Measurements from ENCODE around the gene AAMP. TPM values are rescaled to one million over a fixed set of nuclear protein-coding genes. Genes with fewer than 3 reads are reported as not detected.

Gene AAMP
- total and polyA plus RNA-seq, 2 donors from 2014 or later, result 70.1 to 108 TPM

- DNase-seq, result peak in 1 of 5 donors; percentile 51
- H3K9ac ChIP-seq (ENCODE audit: low read length in 3 of 3), result no peak overlapping the region
- H3K4me3 ChIP-seq (ENCODE audit: low read length in 3 of 3), result no peak overlapping the region
- TF ChIP-seq, protein P1, sequence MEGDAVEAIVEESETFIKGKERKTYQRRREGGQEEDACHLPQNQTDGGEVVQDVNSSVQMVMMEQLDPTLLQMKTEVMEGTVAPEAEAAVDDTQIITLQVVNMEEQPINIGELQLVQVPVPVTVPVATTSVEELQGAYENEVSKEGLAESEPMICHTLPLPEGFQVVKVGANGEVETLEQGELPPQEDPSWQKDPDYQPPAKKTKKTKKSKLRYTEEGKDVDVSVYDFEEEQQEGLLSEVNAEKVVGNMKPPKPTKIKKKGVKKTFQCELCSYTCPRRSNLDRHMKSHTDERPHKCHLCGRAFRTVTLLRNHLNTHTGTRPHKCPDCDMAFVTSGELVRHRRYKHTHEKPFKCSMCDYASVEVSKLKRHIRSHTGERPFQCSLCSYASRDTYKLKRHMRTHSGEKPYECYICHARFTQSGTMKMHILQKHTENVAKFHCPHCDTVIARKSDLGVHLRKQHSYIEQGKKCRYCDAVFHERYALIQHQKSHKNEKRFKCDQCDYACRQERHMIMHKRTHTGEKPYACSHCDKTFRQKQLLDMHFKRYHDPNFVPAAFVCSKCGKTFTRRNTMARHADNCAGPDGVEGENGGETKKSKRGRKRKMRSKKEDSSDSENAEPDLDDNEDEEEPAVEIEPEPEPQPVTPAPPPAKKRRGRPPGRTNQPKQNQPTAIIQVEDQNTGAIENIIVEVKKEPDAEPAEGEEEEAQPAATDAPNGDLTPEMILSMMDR (IDR thresholded peaks at IDR 0.05; ENCODE audit: borderline replicate concordance, extremely low read depth, insufficient read depth), result no peak
- H3K27ac ChIP-seq (ENCODE audit: low read depth in 2 of 2, low read length in 2 of 2), result no peak overlapping the region
- intact Hi-C loops (cut with DNase I), result no loop called here
- H3K36me3 ChIP-seq (ENCODE audit: control insufficient read depth in 2 of 3, insufficient read depth in 3 of 3, low read length in 3 of 3), result peaks cover 0 to 39% (median 12%) of the 10 kb centered on the region in 3 donors
- no peaks in the 10 kb centered on the region for H3K27me3 ChIP-seq (ENCODE audit: control insufficient read depth, insufficient read depth, low read length)
- no peaks in the 10 kb centered on the region for H3K9me3 ChIP-seq (ENCODE audit: control insufficient read depth in 2 of 3, insufficient read depth in 1 of 3, low read length in 3 of 3)
- no peak for FAIRE-seq
- peaks cover 0 to 28% (median 15%) of the 10 kb centered on the region in 3 donors for H3K4me1 ChIP-seq (ENCODE audit: control insufficient read depth in 2 of 3, insufficient read depth in 2 of 3, low read depth in 1 of 3, low read length in 3 of 3)
Observed at GRCh38 chr2:218262631-218263586, 7.0 kb downstream of the AAMP start.

GRCh38 chr2:218262237-218262600 lies 7.7 kb downstream of the AAMP start:
- intact Hi-C loops (cut with DNase I), result no loop called here
- no peaks in the 10 kb centered on the region for H3K9me3 ChIP-seq (ENCODE audit: control insufficient read depth in 2 of 3, insufficient read depth in 1 of 3, low read length in 3 of 3)
- H3K27ac ChIP-seq (ENCODE audit: low read depth in 2 of 2, low read length in 2 of 2), result no peak overlapping the region
- peaks cover 0 to 34% (median 9%) of the 10 kb centered on the region in 3 donors for H3K36me3 ChIP-seq (ENCODE audit: control insufficient read depth in 2 of 3, insufficient read depth in 3 of 3, low read length in 3 of 3)
- no peak overlapping the region for H3K4me3 ChIP-seq (ENCODE audit: low read length in 3 of 3)
- FAIRE-seq, result no peak
- TF ChIP-seq, protein P1 (IDR thresholded peaks at IDR 0.05; ENCODE audit: borderline replicate concordance, extremely low read depth, insufficient read depth), result no peak
- peaks cover 0 to 28% (median 15%) of the 10 kb centered on the region in 3 donors for H3K4me1 ChIP-seq (ENCODE audit: control insufficient read depth in 2 of 3, insufficient read depth in 2 of 3, low read depth in 1 of 3, low read length in 3 of 3)
- no peak overlapping the region for H3K9ac ChIP-seq (ENCODE audit: low read length in 3 of 3)
- no peak for DNase-seq
- H3K27me3 ChIP-seq (ENCODE audit: control insufficient read depth, insufficient read depth, low read length), result no peaks in the 10 kb centered on the region

- no peaks in the 10 kb centered on the region for H3K9me3 ChIP-seq (ENCODE audit: control insufficient read depth in 2 of 3, insufficient read depth in 1 of 3, low read length in 3 of 3)
- FAIRE-seq (no peak), DNase-seq (peak in 4 of 5 donors; percentile 50 to 64 (median 52))
- H3K9ac ChIP-seq (ENCODE audit: low read length in 3 of 3), result peak overlapping the region in 1 of 3 donors; percentile 12
- no peak overlapping the region for H3K4me3 ChIP-seq (ENCODE audit: low read length in 3 of 3)
- peaks cover 0 to 28% (median 15%) of the 10 kb centered on the region in 3 donors for H3K4me1 ChIP-seq (ENCODE audit: control insufficient read depth in 2 of 3, insufficient read depth in 2 of 3, low read depth in 1 of 3, low read length in 3 of 3)
- intact Hi-C loops (cut with DNase I), result no loop called here
- TF ChIP-seq, protein P1 (IDR thresholded peaks at IDR 0.05; ENCODE audit: borderline replicate concordance, extremely low read depth, insufficient read depth), result no peak
- H3K27me3 ChIP-seq (ENCODE audit: control insufficient read depth, insufficient read depth, low read length), result no peaks in the 10 kb centered on the region
- H3K36me3 ChIP-seq (ENCODE audit: control insufficient read depth in 2 of 3, insufficient read depth in 3 of 3, low read length in 3 of 3), result peaks cover 0 to 28% (median 9%) of the 10 kb centered on the region in 3 donors
- H3K27ac ChIP-seq (ENCODE audit: low read depth in 2 of 2, low read length in 2 of 2), result no peak overlapping the region
Observed at GRCh38 chr2:218261423-218262236, 8.3 kb downstream of the AAMP start.
